Measurements from ENCODE around the gene OR52E6. TPM values are rescaled to one million over a fixed set of nuclear protein-coding genes. Genes with fewer than 3 reads are reported as not detected.

Gene OR52E6
- total and polyA plus RNA-seq, 8 donors: not detected

DNA sequence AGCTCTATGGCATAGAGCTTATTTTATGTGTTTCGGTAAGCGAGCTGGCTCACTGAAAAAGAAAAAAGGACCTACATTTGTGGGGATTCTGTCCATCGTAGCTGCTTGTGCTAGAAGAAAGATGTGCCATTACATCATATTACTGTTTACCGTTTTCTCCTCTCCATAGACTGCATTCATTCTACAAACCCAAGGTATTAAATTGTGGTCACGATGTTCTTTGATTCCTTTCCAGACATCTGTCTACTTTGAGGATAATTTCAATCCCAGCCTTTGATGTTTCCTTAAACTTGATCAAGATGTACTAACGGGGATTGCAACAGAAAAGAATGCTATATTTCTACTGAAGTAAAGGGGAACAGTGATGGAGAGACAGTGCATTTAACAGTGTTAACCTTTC is 45.2 kb downstream of the OR52E6 start:
- TF ChIP-seq POLR2AphosphoS5 (IDR thresholded peaks at IDR 0.05): no peak

DNA sequence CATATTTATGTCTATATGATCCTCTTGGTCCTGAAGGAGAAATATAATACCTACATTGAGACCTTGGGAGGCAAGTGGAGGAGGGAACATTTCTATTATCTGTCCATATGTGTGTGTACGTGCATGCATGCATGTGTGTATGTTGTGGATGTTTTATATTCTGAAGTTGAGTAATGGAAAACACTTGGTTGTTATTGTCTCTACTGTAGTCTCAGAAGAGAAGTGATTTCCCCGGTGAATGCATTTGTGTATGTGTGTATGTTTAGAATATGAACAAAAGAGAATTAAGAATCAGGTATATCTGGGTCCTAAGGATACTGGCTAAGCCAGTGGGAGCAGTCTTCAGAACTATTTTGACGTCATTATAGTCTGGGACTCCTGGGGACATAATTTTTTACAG is 50.5 kb downstream of the OR52E6 start, which contains the start of gene OR52N1:
Gene OR52N1 (minus strand): TSS at position 101 of the 400 bp plus-strand sequence. CDS start 2,449 bp downstream, outside the sequence.
- intact Hi-C loops (cut with DNase I; ENCODE audit: low total_unique reads): no loop called here
- no peaks in the 10 kb centered on the region for H3K9me3 ChIP-seq
- no peak within 1 kb of the TSS for H3K4me3 ChIP-seq
- no peaks in the 10 kb centered on the region for H3K27me3 ChIP-seq
- no peak for DNase-seq
- no peak for TF ChIP-seq POLR2AphosphoS5 (IDR thresholded peaks at IDR 0.05)
- TF ChIP-seq, protein P1, sequence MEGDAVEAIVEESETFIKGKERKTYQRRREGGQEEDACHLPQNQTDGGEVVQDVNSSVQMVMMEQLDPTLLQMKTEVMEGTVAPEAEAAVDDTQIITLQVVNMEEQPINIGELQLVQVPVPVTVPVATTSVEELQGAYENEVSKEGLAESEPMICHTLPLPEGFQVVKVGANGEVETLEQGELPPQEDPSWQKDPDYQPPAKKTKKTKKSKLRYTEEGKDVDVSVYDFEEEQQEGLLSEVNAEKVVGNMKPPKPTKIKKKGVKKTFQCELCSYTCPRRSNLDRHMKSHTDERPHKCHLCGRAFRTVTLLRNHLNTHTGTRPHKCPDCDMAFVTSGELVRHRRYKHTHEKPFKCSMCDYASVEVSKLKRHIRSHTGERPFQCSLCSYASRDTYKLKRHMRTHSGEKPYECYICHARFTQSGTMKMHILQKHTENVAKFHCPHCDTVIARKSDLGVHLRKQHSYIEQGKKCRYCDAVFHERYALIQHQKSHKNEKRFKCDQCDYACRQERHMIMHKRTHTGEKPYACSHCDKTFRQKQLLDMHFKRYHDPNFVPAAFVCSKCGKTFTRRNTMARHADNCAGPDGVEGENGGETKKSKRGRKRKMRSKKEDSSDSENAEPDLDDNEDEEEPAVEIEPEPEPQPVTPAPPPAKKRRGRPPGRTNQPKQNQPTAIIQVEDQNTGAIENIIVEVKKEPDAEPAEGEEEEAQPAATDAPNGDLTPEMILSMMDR (IDR thresholded peaks at IDR 0.05): no peak
- TF ChIP-seq EP300 (IDR thresholded peaks at IDR 0.05): no peak
- no peak for TF ChIP-seq POLR2A (IDR thresholded peaks at IDR 0.05)
- H3K36me3 ChIP-seq: no peaks in the 10 kb centered on the region
- 71 to 79% (median 73%) methylated on average over 3 of the region's 3 CpGs for WGBS, 5 donors
- no peak within 1 kb of the TSS for H3K27ac ChIP-seq
- no peaks in the 10 kb centered on the region for H3K4me1 ChIP-seq

More for the DNA sequence above, 45.2 kb downstream of the OR52E6 start:
- Histone ChIP-seq H3K4me1 (no peaks in the 10 kb centered on the region), H3K36me3 (no peaks in the 10 kb centered on the region), H3K9me3 (no peaks in the 10 kb centered on the region), H3K4me3 (no peak overlapping the region), H3K27ac (no peak overlapping the region), H3K27me3 (no peaks in the 10 kb centered on the region)
- DNase-seq: no peak
- intact Hi-C loops (cut with DNase I; ENCODE audit: low total_unique reads): no loop called here
- WGBS, 5 donors: 83 to 91% (median 86%) methylated on average over 6 of the region's 6 CpGs

Other genes with a start within 250 kb of the OR52E6 start
- gene TRIM6, start 245.3 kb downstream of the OR52E6 start, total RNA-seq: 10 to 100 TPM in 1 of 5 donors, 1 to 10 TPM in 1, under 1 TPM in 1, not detected in 2; 0.87 to 10.3 (median 2.6) TPM
- gene TRIM6, start 245.3 kb downstream of the OR52E6 start, polyA plus RNA-seq: 1 to 10 TPM; 1.1 to 2.3 (median 1.2) TPM
- gene TRIM34, start 216.9 kb downstream of the OR52E6 start, total RNA-seq: 10 to 100 TPM in 1 of 5 donors, 1 to 10 TPM in 2, under 1 TPM in 1, not detected in 1; 0.29 to 11.4 (median 2.6) TPM
- 1 to 10 TPM; 2.9 to 8.7 (median 3.7) TPM for gene TRIM34, start 216.9 kb downstream of the OR52E6 start, polyA plus RNA-seq
- gene TRIM5, start 156.8 kb downstream of the OR52E6 start, total RNA-seq: 10 to 100 TPM in 4 of 5 donors, not detected in 1; 12.6 to 81.4 (median 28.0) TPM
- 1 to 10 TPM; 4.2 to 9.5 (median 9.0) TPM for gene TRIM5, start 156.8 kb downstream of the OR52E6 start, polyA plus RNA-seq
- gene TRIM22, start 152.1 kb downstream of the OR52E6 start, total RNA-seq: 100 to 1,000 TPM in 1 of 5 donors, 10 to 100 TPM in 4; 34.8 to 131 (median 39.1) TPM
- 10 to 100 TPM; 12.4 to 39.4 (median 14.4) TPM for gene TRIM22, start 152.1 kb downstream of the OR52E6 start, polyA plus RNA-seq
- under 1 TPM in 1 of 5 donors, not detected in 4; 0.18 TPM for gene OR56B1, start 105.4 kb downstream of the OR52E6 start, total RNA-seq
- not detected for gene OR56B1, start 105.4 kb downstream of the OR52E6 start, polyA plus RNA-seq
- gene OR52N4, start 87.7 kb downstream of the OR52E6 start, total RNA-seq: not detected
- gene OR52N4, start 87.7 kb downstream of the OR52E6 start, polyA plus RNA-seq: under 1 TPM in 1 of 3 donors, not detected in 2; 0.10 TPM
- gene OR52N5, start 58.5 kb downstream of the OR52E6 start, total RNA-seq: not detected
- not detected for gene OR52N5, start 58.5 kb downstream of the OR52E6 start, polyA plus RNA-seq
- gene OR52N1, start 50.6 kb downstream of the OR52E6 start, total RNA-seq: not detected
- gene OR52N1, start 50.6 kb downstream of the OR52E6 start, polyA plus RNA-seq: not detected
- gene OR52N2, start 33.0 kb downstream of the OR52E6 start, total RNA-seq: not detected
- 1 to 10 TPM in 1 of 3 donors, under 1 TPM in 1, not detected in 1; 0.31 to 1.4 TPM for gene OR52N2, start 33.0 kb downstream of the OR52E6 start, polyA plus RNA-seq
- not detected for gene OR52E8, start 15.8 kb upstream of the OR52E6 start, total RNA-seq
- not detected for gene OR52E8, start 15.8 kb upstream of the OR52E6 start, polyA plus RNA-seq
- not detected for gene OR52E4, start 38.7 kb upstream of the OR52E6 start, total RNA-seq
- not detected for gene OR52E4, start 38.7 kb upstream of the OR52E6 start, polyA plus RNA-seq
- not detected for gene OR52E5, start 51.3 kb upstream of the OR52E6 start, total RNA-seq
- not detected for gene OR52E5, start 51.3 kb upstream of the OR52E6 start, polyA plus RNA-seq
- not detected for gene OR56A3, start 100.4 kb upstream of the OR52E6 start, total RNA-seq
- not detected for gene OR56A3, start 100.4 kb upstream of the OR52E6 start, polyA plus RNA-seq
- not detected for gene OR56A5, start 126.6 kb upstream of the OR52E6 start, total RNA-seq
- not detected for gene OR56A5, start 126.6 kb upstream of the OR52E6 start, polyA plus RNA-seq
- gene OR52L1, start 145.1 kb upstream of the OR52E6 start, total RNA-seq: not detected
- gene OR52L1, start 145.1 kb upstream of the OR52E6 start, polyA plus RNA-seq: not detected
- gene OR56A4, start 165.0 kb upstream of the OR52E6 start, total RNA-seq: not detected
- gene OR56A4, start 165.0 kb upstream of the OR52E6 start, polyA plus RNA-seq: not detected
- under 1 TPM in 1 of 5 donors, not detected in 4; 0.18 TPM for gene OR56A1, start 188.9 kb upstream of the OR52E6 start, total RNA-seq
- not detected for gene OR56A1, start 188.9 kb upstream of the OR52E6 start, polyA plus RNA-seq